Tibial artery (tissue), 4 donors: Measurements from ENCODE around the gene TMEM229B.

Experiments
- DNase-seq, 2 donors: peaks; one replicate each; pipeline ENCODE4 v3.0.0-alpha.2; 2019
- H3K27ac ChIP-seq, 2 donors: fragments of 200-600 bp; sonication (generic) in 1 of 2; 1 replicate in 1 of 2; 2 replicates in 1 of 2; pipeline ENCODE4 v1.5.1; 2018 to 2019; ENCODE audit warnings: mild to moderate bottlenecking in 1 of 2
- H3K27me3 ChIP-seq, 2 donors: fragments of 200-600 bp; sonication (generic) in 1 of 2; one replicate each; pipeline versions ENCODE4 v1.5.1 to v1.6.0; 2016 to 2019
- H3K36me3 ChIP-seq, 3 donors: fragments of 200-600 bp; sonication (generic) in 2 of 3; one replicate each; pipeline ENCODE4 v1.5.1; 2016 to 2019; ENCODE audit warnings: mild to moderate bottlenecking in 2 of 3
- H3K4me1 ChIP-seq, 4 donors: fragments of 200-600 bp; sonication (generic) in 2 of 4; 1 replicate in 3 of 4; 2 replicates in 1 of 4; pipeline ENCODE4 v1.5.1; 2016 to 2019
- H3K4me3 ChIP-seq, 2 donors: fragments of 200-600 bp; sonication (generic) in 1 of 2; 1 replicate in 1 of 2; 2 replicates in 1 of 2; pipeline ENCODE4 v1.5.1; 2018 to 2019; ENCODE audit warnings: mild to moderate bottlenecking in 2 of 2
- H3K9me3 ChIP-seq, 3 donors: fragments of 200-600 bp; sonication (generic) in 1 of 3; one replicate each; pipeline ENCODE4 v1.5.1; 2016 to 2019
- intact Hi-C: fragments of 100-400 bp; cut with DNase I; formaldehyde crosslinking; loops from one replicate; pipeline ENCODE4 v1.15.0; 2023; ENCODE audit warnings: low total_unique reads
- TF ChIP-seq, protein P1 (sequence below), 2 experiments: fragments of 200-600 bp in 1 of 2; fragments of 450-650 bp in 1 of 2; IDR thresholded peaks; one replicate each; pipeline ENCODE4 v1.5.1; 2017 to 2019; ENCODE audit warnings: antibody characterized with exemption in 2 of 2, mild to moderate bottlenecking in 1 of 2, moderate library complexity in 1 of 2

TMEM229B gene

DNA sequence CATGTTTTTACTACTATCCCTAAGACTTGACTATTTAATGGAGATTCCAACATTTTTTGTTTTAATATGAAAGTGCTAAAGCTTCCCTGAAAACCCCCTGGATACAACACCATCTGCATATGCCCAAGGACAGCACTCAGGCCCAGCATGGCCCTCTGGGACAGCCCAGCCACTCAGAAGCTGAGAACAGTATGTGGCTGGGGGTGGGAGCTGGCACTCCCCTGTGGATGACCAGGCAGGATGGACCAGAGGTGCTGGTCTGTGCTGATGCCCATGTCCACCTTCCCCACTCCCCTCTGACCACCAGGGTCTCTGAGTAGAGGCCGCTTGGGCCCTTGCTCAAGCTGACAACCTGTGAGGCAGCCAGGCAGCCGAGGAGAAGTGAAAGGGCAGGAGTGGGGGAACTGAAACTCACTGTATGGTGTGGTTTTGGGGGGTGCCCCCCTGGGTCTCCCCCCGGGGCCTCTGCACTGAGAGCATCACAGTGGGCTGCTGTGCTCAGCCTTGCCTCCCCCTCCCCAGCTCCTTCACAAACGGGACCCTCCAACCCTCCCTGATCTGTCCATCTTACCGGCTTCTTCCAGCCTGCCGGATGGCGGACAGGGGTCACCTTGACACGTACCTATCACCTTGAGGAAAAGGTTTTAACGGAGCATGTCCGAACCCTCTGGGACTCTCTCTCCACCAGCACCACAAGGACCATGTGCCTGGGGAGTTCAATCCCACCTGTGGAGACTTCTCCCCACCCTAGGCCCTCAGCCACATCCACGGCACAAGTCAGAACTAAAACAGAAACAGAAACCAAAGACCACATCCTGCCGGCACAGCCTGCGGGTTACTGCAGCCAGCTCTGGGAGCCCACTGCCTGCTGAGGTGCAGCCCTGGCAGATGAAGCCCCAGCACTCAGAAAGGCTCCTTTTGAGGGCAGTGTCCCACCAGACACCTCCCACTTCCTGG lies at the start of gene TMEM229B:
TSS of gene TMEM229B (minus strand) at position 785 of the 957 bp plus-strand sequence. CDS start 14,798 bp downstream, outside the sequence.
- no peak for DNase-seq
- no peaks in the 10 kb centered on the region for H3K4me1 ChIP-seq
- H3K27me3 ChIP-seq, result no peaks in the 10 kb centered on the region
- no peaks in the 10 kb centered on the region for H3K36me3 ChIP-seq
- peaks cover 0 to 6% (median 5%) of the 10 kb centered on the region in 3 donors for H3K9me3 ChIP-seq
- H3K4me3 ChIP-seq, result peak within 1 kb of the TSS; percentile 19 to 30
- TF ChIP-seq, protein P1, sequence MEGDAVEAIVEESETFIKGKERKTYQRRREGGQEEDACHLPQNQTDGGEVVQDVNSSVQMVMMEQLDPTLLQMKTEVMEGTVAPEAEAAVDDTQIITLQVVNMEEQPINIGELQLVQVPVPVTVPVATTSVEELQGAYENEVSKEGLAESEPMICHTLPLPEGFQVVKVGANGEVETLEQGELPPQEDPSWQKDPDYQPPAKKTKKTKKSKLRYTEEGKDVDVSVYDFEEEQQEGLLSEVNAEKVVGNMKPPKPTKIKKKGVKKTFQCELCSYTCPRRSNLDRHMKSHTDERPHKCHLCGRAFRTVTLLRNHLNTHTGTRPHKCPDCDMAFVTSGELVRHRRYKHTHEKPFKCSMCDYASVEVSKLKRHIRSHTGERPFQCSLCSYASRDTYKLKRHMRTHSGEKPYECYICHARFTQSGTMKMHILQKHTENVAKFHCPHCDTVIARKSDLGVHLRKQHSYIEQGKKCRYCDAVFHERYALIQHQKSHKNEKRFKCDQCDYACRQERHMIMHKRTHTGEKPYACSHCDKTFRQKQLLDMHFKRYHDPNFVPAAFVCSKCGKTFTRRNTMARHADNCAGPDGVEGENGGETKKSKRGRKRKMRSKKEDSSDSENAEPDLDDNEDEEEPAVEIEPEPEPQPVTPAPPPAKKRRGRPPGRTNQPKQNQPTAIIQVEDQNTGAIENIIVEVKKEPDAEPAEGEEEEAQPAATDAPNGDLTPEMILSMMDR (IDR thresholded peaks at IDR 0.05), result no peak
- H3K27ac ChIP-seq, result no peak within 1 kb of the TSS
- intact Hi-C loops, result no loop called here

DNA sequence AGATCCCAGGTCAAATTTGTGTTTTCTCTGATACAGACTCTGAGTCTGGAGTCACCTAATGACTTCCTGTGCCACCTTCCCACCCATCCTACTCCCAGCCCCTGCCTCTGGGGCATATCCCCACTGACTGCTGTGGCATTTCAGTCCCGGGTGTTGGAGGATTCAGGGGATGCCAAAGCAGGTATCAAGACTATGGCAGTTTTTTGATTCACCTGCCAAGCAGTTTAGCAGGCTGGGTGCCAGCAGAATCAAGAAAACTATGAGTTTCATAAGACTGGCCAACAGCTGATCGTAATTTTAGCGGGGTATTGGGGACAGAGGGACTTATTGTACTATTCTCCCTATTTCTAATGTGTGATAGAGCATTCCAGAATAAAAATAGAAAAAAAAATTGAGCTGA lies 49.2 kb upstream of the TMEM229B start:
- TF ChIP-seq, protein P1 (IDR thresholded peaks at IDR 0.05), result no peak
- Histone ChIP-seq H3K4me1 (peaks cover 0 to 10% (median 5%) of the 10 kb centered on the region in 4 donors), H3K27ac (no peak overlapping the region), H3K4me3 (no peak overlapping the region), H3K9me3 (no peaks in the 10 kb centered on the region), H3K27me3 (peaks cover 0 to 3% of the 10 kb centered on the region in 2 donors), H3K36me3 (no peaks in the 10 kb centered on the region)
- intact Hi-C loops, result no loop called here
- no peak for DNase-seq

DNA sequence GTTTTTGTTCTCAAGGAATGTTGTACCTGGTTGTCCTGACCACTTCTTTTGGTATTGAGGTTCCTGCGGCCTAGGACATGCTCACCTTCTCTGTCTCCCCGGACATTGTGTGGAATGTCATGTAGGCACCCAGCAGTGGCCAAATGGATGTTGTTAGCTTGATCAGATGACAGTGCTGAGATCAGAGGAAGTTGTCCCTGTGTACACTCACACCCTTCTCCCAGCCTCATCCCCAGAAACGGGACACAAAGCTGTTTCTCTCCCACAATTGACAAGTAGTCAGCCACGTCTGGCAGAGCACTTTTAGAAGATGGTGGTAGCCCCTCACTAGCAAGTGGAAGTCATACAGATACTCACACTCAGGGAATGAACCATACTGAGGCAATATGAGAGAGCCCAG lies 47.6 kb upstream of the TMEM229B start:
- Histone ChIP-seq H3K9me3 (no peaks in the 10 kb centered on the region), H3K4me3 (no peak overlapping the region), H3K4me1 (peaks cover 0 to 16% (median 8%) of the 10 kb centered on the region in 4 donors), H3K27me3 (no peaks in the 10 kb centered on the region), H3K36me3 (no peaks in the 10 kb centered on the region), H3K27ac (no peak overlapping the region)
- no peak for DNase-seq
- TF ChIP-seq, protein P1 (IDR thresholded peaks at IDR 0.05), result no peak
- intact Hi-C loops, result no loop called here

DNA sequence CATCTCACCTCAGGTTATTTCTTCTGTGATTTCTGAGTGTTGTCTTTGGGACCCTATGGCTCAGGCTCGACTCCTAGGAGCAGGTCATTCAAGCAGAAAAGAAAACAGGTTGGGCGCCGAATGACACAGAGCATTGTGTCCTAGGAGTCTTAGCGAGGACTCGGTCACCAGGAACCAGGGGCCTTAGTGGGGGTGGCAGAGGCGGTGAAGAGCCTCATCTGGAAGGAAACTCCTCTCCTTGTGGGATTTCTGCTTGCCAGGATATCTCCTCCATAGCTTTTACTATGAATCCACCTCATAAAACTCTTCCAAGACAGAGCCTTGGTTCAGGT lies 45.2 kb upstream of the TMEM229B start:
- Histone ChIP-seq H3K4me1 (peaks cover 0 to 16% (median 8%) of the 10 kb centered on the region in 4 donors), H3K27ac (no peak overlapping the region), H3K9me3 (no peaks in the 10 kb centered on the region), H3K36me3 (no peaks in the 10 kb centered on the region), H3K27me3 (no peaks in the 10 kb centered on the region), H3K4me3 (peak overlapping the region; percentile 59 to 66)
- intact Hi-C loops, result no loop called here
- DNase-seq, result no peak
- TF ChIP-seq, protein P1 (IDR thresholded peaks at IDR 0.05), result no peak

DNA sequence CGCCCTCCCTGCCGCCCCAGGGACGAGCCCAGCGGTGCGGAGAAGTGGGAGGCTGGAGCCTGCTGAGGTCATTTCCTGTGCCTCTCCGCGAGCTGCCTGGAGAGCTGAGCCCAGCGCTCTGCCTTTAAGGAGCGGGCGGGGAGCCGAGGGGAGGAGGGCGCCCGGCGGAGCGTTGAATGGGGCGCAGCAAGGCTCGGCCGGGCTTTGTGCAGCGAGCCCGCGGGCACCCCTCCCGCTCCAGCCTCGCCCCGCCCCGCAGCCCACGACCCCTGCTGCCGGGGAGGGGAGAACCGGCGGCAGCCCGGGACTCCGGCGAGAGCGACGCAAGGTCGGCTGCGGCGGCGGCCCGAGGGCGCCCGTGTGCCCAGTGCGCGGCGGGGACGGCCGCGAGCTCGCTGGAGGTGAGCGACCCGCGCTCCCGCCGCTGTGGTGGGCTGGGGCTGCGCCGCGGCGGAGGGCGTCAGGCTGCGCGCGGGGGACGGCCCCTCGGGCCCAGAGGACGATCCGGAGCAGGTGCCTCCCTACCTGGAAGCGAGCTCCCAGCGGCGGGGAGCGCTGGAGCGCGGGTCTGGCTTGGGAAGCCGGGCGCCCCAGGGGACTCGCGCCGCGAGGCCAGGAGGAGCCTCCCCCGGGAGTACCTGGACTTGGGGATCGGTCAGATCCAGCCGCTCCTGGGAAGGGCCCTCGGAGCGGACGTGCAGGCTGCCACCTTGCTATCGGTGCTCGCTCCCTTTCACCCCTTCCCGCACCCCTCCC lies 44.7 kb upstream of the TMEM229B start, which contains the start of gene PLEKHH1:
TSS of gene PLEKHH1 (plus strand) at position 293 of the 756 bp plus-strand sequence. CDS start 8,578 bp downstream, outside the sequence.
- intact Hi-C loops, result no loop called here
- Histone ChIP-seq H3K27ac (peak within 1 kb of the TSS; percentile 3 to 43), H3K4me1 (peaks cover 0 to 16% (median 8%) of the 10 kb centered on the region in 4 donors)

More for the DNA sequence above, 44.7 kb upstream of the TMEM229B start, which contains the start of gene PLEKHH1:
- Histone ChIP-seq H3K4me3 (peak within 1 kb of the TSS; percentile 59 to 66), H3K27me3 (peaks cover 0 to 4% of the 10 kb centered on the region in 2 donors), H3K36me3 (no peaks in the 10 kb centered on the region), H3K9me3 (no peaks in the 10 kb centered on the region)
- TF ChIP-seq, protein P1 (IDR thresholded peaks at IDR 0.05), result no peak
- peak; percentile 67 to 79 for DNase-seq
